Thyroid gland (tissue), 4 donors: Measurements from ENCODE around the gene METRNL. TPM values are rescaled to one million over a fixed set of nuclear protein-coding genes. Genes with fewer than 3 reads are reported as not detected.
A peak's percentile ranks its signal among the peaks of the same experiment; 100 is the strongest.
"Not testable (repeated sequence)": the region's sequence is repeated elsewhere in the genome, so short reads cannot be mapped to it uniquely, and the experiment has no call there.

Experiments used
- DNase-seq, 2 donors: peaks; one replicate each; pipeline ENCODE4 v3.0.0-alpha.2; 2019
- H3K27ac ChIP-seq, 3 donors: fragments of 200-600 bp; sonication (generic); 1 replicate in 2 of 3; 2 replicates in 1 of 3; pipeline ENCODE4 v1.5.1; 2016 to 2019; ENCODE audit warnings: mild to moderate bottlenecking in 1 of 3, moderate library complexity in 1 of 3
- H3K27me3 ChIP-seq: fragments of 200-600 bp; sonication (generic); one replicate; pipeline ENCODE4 v1.5.1; 2019
- H3K36me3 ChIP-seq, 2 donors: fragments of 200-600 bp; sonication (generic); one replicate each; pipeline ENCODE4 v1.5.1; 2016 to 2019
- H3K4me1 ChIP-seq, 2 donors: fragments of 200-600 bp; sonication (generic); one replicate each; pipeline ENCODE4 v1.5.1; 2017 to 2019
- H3K4me3 ChIP-seq, 3 donors: fragments of 200-600 bp; sonication (generic); replicated peaks in 1 of 3; 1 replicate in 2 of 3; 2 replicates in 1 of 3; pipeline ENCODE4 v1.5.1; 2016; ENCODE audit warnings: mild to moderate bottlenecking in 1 of 3
- H3K9me3 ChIP-seq: fragments of 200-600 bp; sonication (generic); one replicate; pipeline ENCODE4 v1.5.1; 2017
- CTCF ChIP-seq, 6 experiments: fragments of 200-600 bp in 3 of 6; fragments of 450-650 bp in 3 of 6; sonication (generic) in 3 of 6; IDR thresholded peaks; one replicate each; pipeline ENCODE4 v1.5.1; 2016 to 2019; ENCODE audit warnings: antibody characterized with exemption in 6 of 6, mild to moderate bottlenecking in 2 of 6, inconsistent platforms in 1 of 6, moderate library complexity in 1 of 6
- POLR2A ChIP-seq, 2 donors: fragments of 450-650 bp; IDR thresholded peaks; one replicate each; pipeline ENCODE4 v1.6.1; 2017; ENCODE audit warnings: antibody characterized with exemption in 2 of 2, mild to moderate bottlenecking in 2 of 2, moderate library complexity in 1 of 2
- WGBS, 2 donors: methylation state at CpG; one replicate each; pipeline ENCODE4 v1.1.5; 2017; 5-methylcytosine and 5-hydroxymethylcytosine counted together
- intact Hi-C: fragments of 100-400 bp; cut with DNase I; formaldehyde crosslinking; loops from one replicate; pipeline ENCODE4 v1.15.1; 2023
- total RNA-seq, 4 donors: library from RNA; depleted of rRNA; stranded (reverse); fragments of >200 nt; gene quantifications; one replicate each; pipeline ENCODE4 v1.2.3, GENCODE V29; 2016

The METRNL gene
- total RNA-seq, result 10 to 100 TPM; 57.5 to 89.7 (median 73.3) TPM

- peak; percentile 77 to 79 for DNase-seq
- H3K36me3 ChIP-seq, result no peaks in the 10 kb centered on the region
- no peak for TF ChIP-seq CTCF (IDR thresholded peaks at IDR 0.05)
- TF ChIP-seq POLR2A (IDR thresholded peaks at IDR 0.05), result peak; percentile 75 to 94
- intact Hi-C loops, result no loop called here
- H3K4me1 ChIP-seq, result peaks cover 43 to 73% of the 10 kb centered on the region in 2 donors
- peak within 1 kb of the TSS in 2 of 3 donors; percentile 69 to 91 for H3K4me3 ChIP-seq
- H3K9me3 ChIP-seq, result no peaks in the 10 kb centered on the region
- 0% methylated on average over 1 of the region's 69 CpGs; no CpG with 5 or more reads in 1 of the 2 donors for WGBS, 2 donors
- H3K27me3 ChIP-seq, result no peaks in the 10 kb centered on the region
- H3K27ac ChIP-seq, result peak within 1 kb of the TSS; percentile 84 to 94 (median 92)
Observed at GRCh38 chr17:83079352-83079747, at the start of gene METRNL. METRNL (plus strand) TSS chr17:83079609; CDS start chr17:83079816, 207 bp downstream.

GRCh38 chr17:83030432-83030831, 49.0 kb upstream of the METRNL start:
- Histone ChIP-seq H3K27ac (no peak overlapping the region), H3K9me3 (no peaks in the 10 kb centered on the region), H3K4me3 (no peak overlapping the region), H3K27me3 (no peaks in the 10 kb centered on the region), H3K36me3 (no peaks in the 10 kb centered on the region), H3K4me1 (no peaks in the 10 kb centered on the region)
- WGBS, 2 donors, result 86 to 91% methylated on average over 18 to 22 of the region's 23 CpGs
- intact Hi-C loops, result no loop called here
- TF ChIP-seq POLR2A (IDR thresholded peaks at IDR 0.05), result no peak
- no peak for DNase-seq

- TF ChIP-seq POLR2A (IDR thresholded peaks at IDR 0.05) (no peak), CTCF (IDR thresholded peaks at IDR 0.05) (no peak)
- intact Hi-C loops, result no loop called here
- 90 to 96% methylated on average over 18 to 22 of the region's 35 CpGs for WGBS, 2 donors
Observed at GRCh38 chr17:83031321-83031945, 48.0 kb upstream of the METRNL start.

GRCh38 chr17:83031946-83032451, 47.4 kb upstream of the METRNL start:
- H3K27ac ChIP-seq, H3K9me3 ChIP-seq, intact Hi-C loops, H3K4me1 ChIP-seq, H3K27me3 ChIP-seq, DNase-seq, H3K36me3 ChIP-seq, H3K4me3 ChIP-seq: not testable (repeated sequence)
- WGBS, 2 donors, result 91 to 93% methylated on average over 13 to 16 of the region's 33 CpGs

More at GRCh38 chr17:83031321-83031945, 48.0 kb upstream of the METRNL start:
- DNase-seq, result no peak
- H3K36me3 ChIP-seq, result no peaks in the 10 kb centered on the region
- no peak overlapping the region for H3K27ac ChIP-seq
- H3K4me3 ChIP-seq, result no peak overlapping the region
- no peaks in the 10 kb centered on the region for H3K4me1 ChIP-seq
- H3K27me3 ChIP-seq, result no peaks in the 10 kb centered on the region
- H3K9me3 ChIP-seq, result no peaks in the 10 kb centered on the region

GRCh38 chr17:83032781-83033180, 46.6 kb upstream of the METRNL start:
- Histone ChIP-seq H3K9me3 (no peaks in the 10 kb centered on the region), H3K36me3 (no peaks in the 10 kb centered on the region), H3K27me3 (no peaks in the 10 kb centered on the region), H3K4me3 (no peak overlapping the region), H3K4me1 (no peaks in the 10 kb centered on the region), H3K27ac (no peak overlapping the region)
- WGBS, 2 donors, result 97 to 98% methylated on average over 18 of the region's 18 CpGs
- TF ChIP-seq CTCF (IDR thresholded peaks at IDR 0.05), result no peak
- no peak for TF ChIP-seq POLR2A (IDR thresholded peaks at IDR 0.05)
- intact Hi-C loops, result no loop called here
- DNase-seq, result no peak

- intact Hi-C loops, result no loop called here
- 90 to 98% methylated on average over 14 of the region's 14 CpGs for WGBS, 2 donors
- Histone ChIP-seq H3K36me3 (no peaks in the 10 kb centered on the region), H3K9me3 (no peaks in the 10 kb centered on the region), H3K27ac (no peak overlapping the region), H3K27me3 (no peaks in the 10 kb centered on the region), H3K4me1 (no peaks in the 10 kb centered on the region), H3K4me3 (no peak overlapping the region)
- TF ChIP-seq POLR2A (IDR thresholded peaks at IDR 0.05) (no peak), CTCF (IDR thresholded peaks at IDR 0.05) (no peak)
- DNase-seq, result no peak
Observed at GRCh38 chr17:83034525-83034924, 44.9 kb upstream of the METRNL start.
